Trophoblast cell (in vitro differentiated cells and primary cell): ENCODE data around the gene ID1.
A peak's percentile ranks its signal among the peaks of the same experiment; 100 is the strongest.

Experiments used
- DNase-seq, 2 donors: peaks; one replicate each; pipeline ENCODE4 v3.0.0-alpha.2; 2016
- H2AFZ ChIP-seq: 2 replicates; pipeline ENCODE4 v1.6.1; 2013; ENCODE audit warnings: low read length, moderate library complexity, mild to moderate bottlenecking; ENCODE audit not compliant: insufficient read depth, poor library complexity
- H2AK5ac ChIP-seq: 2 replicates; pipeline ENCODE4 v1.6.1; 2013; ENCODE audit warnings: mild to moderate bottlenecking, low read length
- H2BK120ac ChIP-seq: 2 replicates; pipeline ENCODE4 v1.6.1; 2013; ENCODE audit warnings: low read length, mild to moderate bottlenecking, moderate library complexity; ENCODE audit not compliant: insufficient read depth, poor library complexity
- H2BK12ac ChIP-seq: 2 replicates; pipeline ENCODE4 v1.6.1; 2013; ENCODE audit warnings: mild to moderate bottlenecking, low read length, moderate library complexity
- H2BK5ac ChIP-seq: 2 replicates; pipeline ENCODE4 v1.6.1; 2013; ENCODE audit warnings: low read length, low read depth, moderate library complexity, mild to moderate bottlenecking; ENCODE audit not compliant: poor library complexity
- H3K14ac ChIP-seq: 2 replicates; pipeline ENCODE4 v1.6.1; 2013; ENCODE audit warnings: mild to moderate bottlenecking, low read length
- H3K18ac ChIP-seq: 2 replicates; pipeline ENCODE4 v1.6.1; 2013; ENCODE audit warnings: mild to moderate bottlenecking, low read length
- H3K23ac ChIP-seq: 2 replicates; pipeline ENCODE4 v1.6.1; 2013; ENCODE audit warnings: low read length
- H3K27ac ChIP-seq: 2 replicates; pipeline ENCODE4 v1.5.1; 2013; ENCODE audit warnings: low read depth, mild to moderate bottlenecking, inconsistent platforms, low read length, moderate library complexity
- H3K27me3 ChIP-seq: 2 replicates; pipeline ENCODE4 v1.6.1; 2013; ENCODE audit warnings: inconsistent platforms, mild to moderate bottlenecking, low read length, moderate library complexity; ENCODE audit not compliant: insufficient read depth
- H3K36me3 ChIP-seq, 2 experiments: 1 replicate in 1 of 2; 2 replicates in 1 of 2; pipeline ENCODE4 v1.6.1; 2013; ENCODE audit warnings: low read length in 2 of 2, mild to moderate bottlenecking in 2 of 2, moderate library complexity in 1 of 2; ENCODE audit not compliant: insufficient read depth in 2 of 2, control insufficient read depth in 1 of 2
- H3K4ac ChIP-seq: 2 replicates; pipeline ENCODE4 v1.6.1; 2013; ENCODE audit warnings: low read depth, mild to moderate bottlenecking, low read length, moderate library complexity
- H3K4me1 ChIP-seq, 2 experiments: 1 replicate in 1 of 2; 2 replicates in 1 of 2; pipeline ENCODE4 v1.6.1; 2013; ENCODE audit warnings: low read length in 2 of 2, mild to moderate bottlenecking in 2 of 2, moderate library complexity in 1 of 2; ENCODE audit not compliant: insufficient read depth in 2 of 2, control insufficient read depth in 1 of 2
- H3K4me2 ChIP-seq: 2 replicates; pipeline ENCODE4 v1.6.1; 2013; ENCODE audit warnings: inconsistent platforms, mild to moderate bottlenecking, low read length, moderate library complexity
- H3K4me3 ChIP-seq: 2 replicates; pipeline ENCODE4 v1.5.1; 2013; ENCODE audit warnings: mild to moderate bottlenecking, low read depth, low read length, inconsistent platforms
- H3K79me1 ChIP-seq: one replicate; pipeline ENCODE4 v1.6.1; 2013; ENCODE audit warnings: low read length
- H3K79me2 ChIP-seq: 2 replicates; pipeline ENCODE4 v1.6.1; 2013; ENCODE audit warnings: low read length, mild to moderate bottlenecking; ENCODE audit not compliant: control insufficient read depth, insufficient read depth, poor library complexity
- H3K9ac ChIP-seq: 2 replicates; pipeline ENCODE4 v1.6.1; 2013; ENCODE audit warnings: mild to moderate bottlenecking, low read length
- H3K9me3 ChIP-seq: 2 replicates; pipeline ENCODE4 v1.6.1; 2013; ENCODE audit warnings: low read depth, mild to moderate bottlenecking, control low read depth, inconsistent platforms, low read length; ENCODE audit not compliant: insufficient read depth
- H4K12ac ChIP-seq: 2 replicates; pipeline ENCODE4 v1.6.1; 2013; ENCODE audit warnings: low read depth, mild to moderate bottlenecking, low read length, moderate library complexity
- H4K8ac ChIP-seq: 2 replicates; pipeline ENCODE4 v1.6.1; 2013; ENCODE audit warnings: low read depth, mild to moderate bottlenecking, low read length, moderate library complexity
- H4K91ac ChIP-seq: one replicate; pipeline ENCODE4 v1.6.1; 2013; ENCODE audit warnings: low read depth, mild to moderate bottlenecking, low read length, moderate library complexity
- WGBS: extraction: QIAGEN DNeasy Blood & Tissue Kit; methylation state at CpG from one replicate; pipeline ENCODE4 v1.1.7; 2013; ENCODE audit warnings: missing lambda C conversion rate; ENCODE audit not compliant: insufficient read length, insufficient coverage; ENCODE audit errors: extremely low coverage; 5-methylcytosine and 5-hydroxymethylcytosine counted together

Gene ID1

GRCh38 chr20:31641391-31641790, 36.3 kb downstream of the ID1 start:
- H3K4me1 ChIP-seq: peaks cover 10 to 14% of the 10 kb centered on the region in 2 experiments
- H2BK120ac ChIP-seq: no peak overlapping the region
- H3K36me3 ChIP-seq: no peaks in the 10 kb centered on the region
- no peak overlapping the region for H4K8ac ChIP-seq
- no peak overlapping the region for H2BK5ac ChIP-seq
- H3K27ac ChIP-seq: no peak overlapping the region
- no peak overlapping the region for H3K9ac ChIP-seq
- H3K27me3 ChIP-seq: no peaks in the 10 kb centered on the region
- no peak overlapping the region for H4K91ac ChIP-seq
- no CpG with 5 or more reads among the region's 6 CpGs for WGBS
- no peak overlapping the region for H3K18ac ChIP-seq
- no peak overlapping the region for H2AK5ac ChIP-seq
- H3K79me1 ChIP-seq: no peaks in the 10 kb centered on the region
- no peak overlapping the region for H2BK12ac ChIP-seq
- peak overlapping the region; percentile 37 for H3K4me3 ChIP-seq
- no peak overlapping the region for H3K14ac ChIP-seq
- no peaks in the 10 kb centered on the region for H3K79me2 ChIP-seq
- peaks cover 1% of the 10 kb centered on the region for H3K9me3 ChIP-seq
- no peak for DNase-seq
- H2AFZ ChIP-seq: no peak overlapping the region
- H3K23ac ChIP-seq: no peak overlapping the region
- H3K4me2 ChIP-seq: no peak overlapping the region
- no peak overlapping the region for H4K12ac ChIP-seq
- no peak overlapping the region for H3K4ac ChIP-seq

- no peak overlapping the region for H3K14ac ChIP-seq
- H2BK12ac ChIP-seq: no peak overlapping the region
- H3K4me2 ChIP-seq: no peak overlapping the region
- no peak for DNase-seq
- no peak overlapping the region for H3K4me3 ChIP-seq
- peaks cover 1% of the 10 kb centered on the region for H3K9me3 ChIP-seq
- no peaks in the 10 kb centered on the region for H3K36me3 ChIP-seq
- no peak overlapping the region for H4K12ac ChIP-seq
- H2AFZ ChIP-seq: no peak overlapping the region
- H3K23ac ChIP-seq: no peak overlapping the region
- no peak overlapping the region for H3K4ac ChIP-seq
- H3K4me1 ChIP-seq: peaks cover 10 to 11% of the 10 kb centered on the region in 2 experiments
- no peak overlapping the region for H4K91ac ChIP-seq
- H2BK5ac ChIP-seq: no peak overlapping the region
- H3K27ac ChIP-seq: no peak overlapping the region
- H4K8ac ChIP-seq: no peak overlapping the region
- no peak overlapping the region for H2AK5ac ChIP-seq
- H3K27me3 ChIP-seq: no peaks in the 10 kb centered on the region
- H3K9ac ChIP-seq: no peak overlapping the region
- H3K18ac ChIP-seq: no peak overlapping the region
- no CpG with 5 or more reads among the region's 1 CpG for WGBS
- no peaks in the 10 kb centered on the region for H3K79me1 ChIP-seq
- H3K79me2 ChIP-seq: no peaks in the 10 kb centered on the region
- no peak overlapping the region for H2BK120ac ChIP-seq
These were observed 37.7 kb downstream of the ID1 start for GRCh38 chr20:31642837-31643236.

- Histone ChIP-seq H3K79me2 (no peaks in the 10 kb centered on the region), H4K12ac (no peak overlapping the region), H2AK5ac (no peak overlapping the region), H4K91ac (no peak overlapping the region), H2BK120ac (no peak overlapping the region), H3K79me1 (no peaks in the 10 kb centered on the region), H3K4me2 (no peak overlapping the region), H3K4me1 (peaks cover 3 to 6% of the 10 kb centered on the region in 2 experiments), H2AFZ (no peak overlapping the region), H3K9me3 (peaks cover 1% of the 10 kb centered on the region), H4K8ac (no peak overlapping the region), H3K36me3 (no peaks in the 10 kb centered on the region), H3K4me3 (no peak overlapping the region), H3K4ac (no peak overlapping the region), H2BK5ac (no peak overlapping the region), H3K9ac (no peak overlapping the region), H3K18ac (no peak overlapping the region), H2BK12ac (no peak overlapping the region), H3K23ac (no peak overlapping the region), H3K27me3 (no peaks in the 10 kb centered on the region), H3K14ac (no peak overlapping the region), H3K27ac (no peak overlapping the region)
- no peak for DNase-seq
- no CpG with 5 or more reads among the region's 4 CpGs for WGBS
These were observed 38.4 kb downstream of the ID1 start for GRCh38 chr20:31643522-31643921.

- H3K18ac ChIP-seq: no peak overlapping the region
- no peak overlapping the region for H4K91ac ChIP-seq
- no peak overlapping the region for H4K12ac ChIP-seq
- no peak overlapping the region for H3K27ac ChIP-seq
- no peak overlapping the region for H4K8ac ChIP-seq
- no peak overlapping the region for H3K4me3 ChIP-seq
- WGBS: no CpG with 5 or more reads among the region's 8 CpGs
- H3K23ac ChIP-seq: no peak overlapping the region
- H2AK5ac ChIP-seq: no peak overlapping the region
- no peaks in the 10 kb centered on the region for H3K4me1 ChIP-seq
- no peak overlapping the region for H2BK5ac ChIP-seq
- no peak for DNase-seq
- H3K9me3 ChIP-seq: peaks cover 1% of the 10 kb centered on the region
- no peak overlapping the region for H2BK12ac ChIP-seq
- H3K79me2 ChIP-seq: no peaks in the 10 kb centered on the region
- H2AFZ ChIP-seq: no peak overlapping the region
- H2BK120ac ChIP-seq: no peak overlapping the region
- H3K9ac ChIP-seq: no peak overlapping the region
- H3K4me2 ChIP-seq: no peak overlapping the region
- H3K27me3 ChIP-seq: no peaks in the 10 kb centered on the region
- H3K4ac ChIP-seq: no peak overlapping the region
- no peaks in the 10 kb centered on the region for H3K36me3 ChIP-seq
- no peak overlapping the region for H3K14ac ChIP-seq
- no peaks in the 10 kb centered on the region for H3K79me1 ChIP-seq
These were observed 39.6 kb downstream of the ID1 start for GRCh38 chr20:31644701-31645100.
